Fibroblast of mammary gland (primary cell): ENCODE results near the gene IL1RAPL1.

Experiments
- DNase-seq: peaks from one replicate; pipeline ENCODE4 v3.0.0-alpha.2; 2010; ENCODE audit warnings: low read depth
- H3K4me3 ChIP-seq: 2 replicates; pipeline ENCODE4 v1.5.1; 2011; ENCODE audit warnings: low read depth, mild to moderate bottlenecking, low read length, moderate library complexity; ENCODE audit not compliant: control insufficient read depth
- CTCF ChIP-seq: conservative IDR thresholded peaks from 2 replicates; pipeline ENCODE4 v1.5.1; 2011; ENCODE audit warnings: low read depth, low read length, inconsistent platforms; ENCODE audit not compliant: control insufficient read depth, insufficient read depth

The IL1RAPL1 gene

DNA sequence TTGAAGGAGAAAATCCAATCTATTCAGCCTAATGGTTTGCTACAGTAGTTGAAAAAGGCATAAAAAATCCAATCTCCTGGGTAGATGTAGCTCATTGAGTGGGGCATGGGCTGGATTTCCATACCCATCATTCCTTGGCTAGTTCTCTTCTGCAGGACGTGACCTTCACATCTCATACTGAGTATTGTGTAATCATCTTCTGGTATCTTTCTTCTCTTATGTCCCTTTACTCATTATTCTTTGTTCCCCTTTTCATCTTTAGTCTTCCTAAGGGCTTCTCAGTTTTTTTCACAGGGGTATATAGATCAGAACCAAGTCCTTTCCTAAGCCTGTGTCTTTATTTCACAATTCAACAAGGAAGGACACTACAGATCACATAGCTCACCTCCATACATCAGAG is 900.5 kb downstream of the IL1RAPL1 start:
- no peak overlapping the region for H3K4me3 ChIP-seq
- no peak for DNase-seq
- no peak for TF ChIP-seq CTCF

- no peak for DNase-seq
- H3K4me3 ChIP-seq: no peak overlapping the region
- TF ChIP-seq CTCF: no peak
These were observed 901.7 kb downstream of the IL1RAPL1 start for GRCh38 chrX:29488919-29489318.

GRCh38 chrX:29490606-29491005 is 903.4 kb downstream of the IL1RAPL1 start:
- TF ChIP-seq CTCF: no peak

DNA sequence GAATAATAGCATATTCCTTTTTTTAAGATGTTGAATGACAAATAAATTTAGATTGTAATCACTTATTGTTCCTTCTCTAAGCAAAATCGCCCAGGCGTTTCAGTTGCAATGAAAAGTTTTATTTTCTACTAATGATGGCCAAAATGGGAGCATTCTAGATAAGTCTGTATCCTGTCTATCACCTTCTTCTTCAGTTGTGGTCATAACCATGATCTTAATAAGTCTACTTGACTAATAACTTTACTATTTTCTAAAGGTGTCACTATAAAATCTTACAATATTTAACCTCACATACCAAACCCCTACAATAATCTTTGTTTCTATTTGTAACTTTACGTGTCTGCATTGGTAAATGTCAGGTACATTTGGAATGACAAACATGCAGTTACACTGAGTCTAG is 904.4 kb downstream of the IL1RAPL1 start:
- TF ChIP-seq CTCF: no peak
- DNase-seq: no peak

More at GRCh38 chrX:29490606-29491005, 903.4 kb downstream of the IL1RAPL1 start:
- no peak overlapping the region for H3K4me3 ChIP-seq
- DNase-seq: no peak

GRCh38 chrX:29496636-29497180 is 909.5 kb downstream of the IL1RAPL1 start:
- TF ChIP-seq CTCF: no peak
- no peak for DNase-seq
- no peak overlapping the region for H3K4me3 ChIP-seq

More for the DNA sequence above, 904.4 kb downstream of the IL1RAPL1 start:
- no peak overlapping the region for H3K4me3 ChIP-seq

DNA sequence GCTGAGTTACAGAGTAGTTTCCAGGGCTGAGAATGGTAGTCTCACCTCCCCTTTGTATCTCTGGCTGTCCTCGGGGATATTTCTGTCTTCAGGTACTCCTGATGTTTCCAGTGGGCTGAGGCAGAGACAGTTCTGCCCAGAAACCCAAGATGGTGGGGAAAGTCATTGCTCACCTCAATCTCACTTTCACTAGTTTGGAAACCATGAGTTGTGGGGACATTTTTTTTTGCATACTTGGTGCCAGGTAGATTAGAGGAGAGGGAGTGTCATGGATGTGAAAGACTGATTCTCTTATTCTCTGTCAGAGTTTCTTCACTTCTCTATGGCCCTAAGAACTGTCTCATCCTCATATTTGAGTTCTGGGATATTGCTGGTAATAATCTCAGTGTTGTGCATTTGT is 919.5 kb downstream of the IL1RAPL1 start:
- no peak for TF ChIP-seq CTCF
- DNase-seq: no peak
- H3K4me3 ChIP-seq: no peak overlapping the region

DNA sequence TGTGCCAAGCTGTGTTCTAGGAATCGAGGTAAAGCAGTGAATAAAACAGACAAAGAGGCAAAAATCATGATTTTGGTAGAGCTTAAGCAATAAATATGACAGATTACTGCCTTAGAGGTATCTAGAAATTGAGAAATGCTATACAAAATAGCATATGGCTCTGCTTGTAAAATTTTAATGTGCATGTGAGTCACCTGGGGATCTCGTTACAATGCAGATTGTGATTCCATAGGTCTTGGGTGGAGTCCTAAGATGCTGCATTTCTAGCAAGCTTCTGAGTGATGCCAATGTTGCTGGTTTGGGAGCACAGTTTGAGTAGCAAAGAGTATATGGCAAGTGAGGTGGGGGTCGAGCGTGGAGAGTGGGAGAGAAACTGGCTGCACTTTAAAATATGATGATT is 930.9 kb downstream of the IL1RAPL1 start:
- no peak for DNase-seq
- no peak for TF ChIP-seq CTCF
- no peak overlapping the region for H3K4me3 ChIP-seq
